Stimulated activated naive CD8-positive, alpha-beta T cell treated with anti-CD3 and anti-CD28 coated beads, Interleukin-15, Interleukin-2, amounts not matched to agents 100 U/mL and 50 U/mL, for 24 hours (primary cell): Measurements from ENCODE around the gene WRNIP1.

Experiments used
- ATAC-seq: fragments of 150-1000 bp; cut with Tn5 transposase; one replicate; pipeline ENCODE4 v1.10.0; 2021
- DNase-seq: peaks from one replicate; pipeline ENCODE4 v3.0.0; 2021

Gene WRNIP1

DNA sequence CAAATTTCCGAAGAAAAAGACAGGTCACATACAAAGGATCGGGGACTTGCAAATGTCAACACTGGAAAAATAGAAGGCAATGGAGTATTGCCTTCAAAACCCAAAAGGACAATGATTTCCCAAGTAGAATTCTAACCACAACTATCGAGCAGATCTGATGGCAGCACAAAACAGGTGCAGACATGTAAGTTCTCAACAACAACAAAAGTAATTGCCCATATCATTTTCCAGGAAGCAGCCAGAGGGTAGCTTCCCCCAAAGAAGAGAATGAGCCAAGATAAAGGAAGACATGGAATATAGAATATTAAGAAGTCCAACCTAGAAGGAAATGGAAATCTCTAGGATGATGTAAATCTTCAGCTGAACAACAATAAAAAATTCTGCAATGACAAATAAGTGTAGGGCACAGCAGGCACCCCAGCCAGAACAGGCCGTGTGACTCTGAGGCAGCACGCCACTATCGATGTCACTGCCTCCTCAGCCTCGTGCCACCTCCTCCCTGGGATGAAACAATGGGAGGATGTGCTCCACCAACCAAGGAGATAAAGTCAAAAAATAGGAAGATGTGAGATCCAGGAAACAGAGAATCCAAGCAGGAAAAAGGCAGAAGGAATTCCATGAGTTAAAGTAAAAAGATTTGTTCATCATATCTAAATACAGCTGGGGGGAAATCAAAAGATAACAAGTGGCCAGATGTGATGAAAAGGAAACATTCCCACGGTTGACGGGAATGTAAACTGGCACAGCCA lies 42.3 kb downstream of the WRNIP1 start:
- DNase-seq (no peak), ATAC-seq (no peak)

DNA sequence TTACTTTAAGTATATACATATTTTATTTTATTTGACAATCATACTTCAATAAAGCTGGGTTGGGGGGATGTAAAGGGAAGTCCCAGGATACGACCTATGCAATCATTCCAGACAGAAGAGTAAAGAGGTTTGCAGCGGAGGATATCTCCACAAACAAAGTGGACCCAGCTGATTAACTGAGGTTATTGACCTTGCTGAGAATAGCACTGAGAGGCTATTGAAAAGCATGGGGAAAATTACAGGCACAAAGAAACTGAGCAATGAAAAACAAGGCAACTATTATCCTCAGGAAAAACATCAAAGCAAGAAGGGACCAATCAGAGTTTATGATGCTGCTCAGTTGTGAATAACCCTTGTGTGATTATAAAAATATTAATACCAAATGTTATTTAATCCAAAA lies 43.8 kb downstream of the WRNIP1 start:
- DNase-seq: no peak
- ATAC-seq: no peak

DNA sequence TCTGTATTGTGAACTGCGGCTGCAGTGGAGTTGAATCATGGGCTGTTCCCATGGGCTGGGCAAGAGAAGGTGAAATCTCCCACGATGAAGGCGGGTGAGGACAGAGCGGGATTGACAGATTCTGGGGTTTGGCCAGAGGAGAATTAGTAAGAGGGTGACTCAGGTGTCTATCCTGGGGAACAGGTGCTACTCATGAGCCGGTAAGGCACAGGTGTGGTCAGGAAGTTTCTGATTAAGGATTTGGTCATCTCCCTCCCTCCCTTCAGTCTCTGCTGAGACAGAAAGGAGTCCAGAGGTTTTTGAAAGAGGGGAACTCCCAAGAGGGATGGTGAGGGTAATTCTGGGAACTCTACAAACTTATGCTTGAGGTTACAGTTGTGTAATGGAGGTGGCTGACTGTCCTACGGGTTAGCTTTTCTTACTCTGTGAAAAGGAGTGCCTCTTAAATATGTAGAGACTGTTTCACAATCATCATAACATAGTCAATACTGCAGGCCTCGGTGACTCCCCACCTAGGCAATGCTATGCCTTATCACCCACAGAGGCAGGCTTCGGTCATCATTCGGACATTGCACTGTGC lies 45.0 kb downstream of the WRNIP1 start:
- DNase-seq (no peak), ATAC-seq (peak; percentile 52)

DNA sequence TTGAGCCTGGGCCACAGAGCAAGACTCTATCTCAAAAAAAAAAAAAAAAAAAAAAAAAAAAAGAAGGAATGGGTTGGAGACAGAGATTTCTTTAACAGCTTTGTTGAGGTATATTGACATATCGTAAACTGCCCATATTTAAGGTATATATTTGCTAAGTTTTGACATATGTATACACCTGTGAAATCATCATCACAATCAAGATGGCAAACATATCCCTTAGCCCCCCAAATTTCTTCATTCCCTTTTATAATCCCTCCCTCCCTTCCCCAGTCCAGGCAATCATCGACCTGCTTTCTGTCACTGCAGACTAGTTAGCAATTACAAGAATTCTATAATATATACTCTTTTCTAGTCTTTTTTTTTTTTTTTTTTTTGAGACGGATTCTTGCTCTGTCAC lies 47.5 kb downstream of the WRNIP1 start:
- DNase-seq (no peak), ATAC-seq (no peak)

GRCh38 chr6:2816158-2816557 lies 51.0 kb downstream of the WRNIP1 start:
- ATAC-seq (no peak), DNase-seq (no peak)

GRCh38 chr6:2817903-2818443 lies 52.8 kb downstream of the WRNIP1 start:
- ATAC-seq (no peak), DNase-seq (no peak)

GRCh38 chr6:2818593-2818992 lies 53.4 kb downstream of the WRNIP1 start:
- no peak for DNase-seq
- no peak for ATAC-seq

DNA sequence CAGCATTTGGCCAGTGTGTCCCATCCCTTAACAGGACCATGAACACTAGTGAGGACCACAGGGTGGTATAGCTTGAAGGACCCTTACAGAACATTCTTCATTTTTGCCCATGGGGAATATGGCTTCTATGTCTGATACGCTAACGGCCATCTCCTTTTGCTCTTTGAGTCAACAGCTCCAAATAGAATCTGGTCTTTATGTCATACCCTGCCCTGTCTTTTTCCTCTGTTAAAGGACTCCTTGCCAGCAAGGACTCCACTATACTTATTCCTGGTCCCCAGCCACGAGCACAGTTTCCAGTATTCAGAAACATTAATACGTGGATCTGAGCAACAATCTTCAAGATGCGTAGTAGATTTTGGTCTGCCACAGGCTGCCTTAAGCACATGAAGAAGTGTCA lies 53.9 kb downstream of the WRNIP1 start:
- DNase-seq (no peak), ATAC-seq (no peak)

- DNase-seq (no peak), ATAC-seq (no peak)
Measured at GRCh38 chr6:2819978-2820377, 54.8 kb downstream of the WRNIP1 start.

DNA sequence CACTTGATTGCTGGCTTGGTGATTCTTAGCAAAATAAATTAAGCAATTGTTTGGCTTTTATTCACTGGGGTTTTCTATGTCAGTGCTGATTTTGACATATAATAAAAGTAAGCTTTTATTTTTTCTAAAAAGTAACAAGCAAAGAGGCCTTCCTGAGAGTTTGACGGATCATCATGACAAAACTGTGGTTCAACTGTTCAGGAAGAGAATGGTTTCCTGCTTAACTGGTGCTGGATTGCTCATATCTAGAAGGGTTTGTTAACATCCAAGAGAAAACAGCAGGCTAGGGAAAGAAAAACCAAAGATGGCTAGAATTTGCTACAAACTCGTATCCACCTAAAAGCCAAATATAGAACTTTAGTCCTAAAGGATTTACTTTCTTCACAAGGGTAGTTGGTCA lies 55.2 kb downstream of the WRNIP1 start:
- no peak for DNase-seq
- no peak for ATAC-seq

GRCh38 chr6:2821554-2821953 lies 56.4 kb downstream of the WRNIP1 start:
- ATAC-seq (no peak), DNase-seq (no peak)

- ATAC-seq (no peak), DNase-seq (no peak)
Measured at GRCh38 chr6:2823104-2823850, 58.1 kb downstream of the WRNIP1 start.

DNA sequence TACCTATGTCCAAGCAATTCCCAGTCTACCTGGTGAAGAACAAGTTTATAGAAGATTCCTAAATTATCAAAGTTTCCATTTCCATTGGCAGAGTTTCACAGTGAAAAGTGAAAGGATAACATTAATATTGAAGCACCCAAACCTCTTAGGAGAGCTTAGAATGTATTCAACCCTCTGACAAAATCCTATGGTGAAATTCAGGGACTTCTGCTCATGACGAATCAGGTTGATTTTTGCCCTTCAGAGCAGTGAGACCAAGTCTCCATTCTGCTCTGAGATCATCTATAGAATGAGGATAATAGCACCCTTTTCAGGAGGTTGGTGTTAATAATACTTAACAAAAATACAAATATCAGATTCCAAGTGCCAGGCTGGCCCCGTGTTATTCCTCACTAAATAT lies 60.9 kb downstream of the WRNIP1 start:
- DNase-seq: no peak
- ATAC-seq: no peak

- no peak for DNase-seq
- ATAC-seq: no peak
Measured at GRCh38 chr6:2827142-2827541, 61.9 kb downstream of the WRNIP1 start.

DNA sequence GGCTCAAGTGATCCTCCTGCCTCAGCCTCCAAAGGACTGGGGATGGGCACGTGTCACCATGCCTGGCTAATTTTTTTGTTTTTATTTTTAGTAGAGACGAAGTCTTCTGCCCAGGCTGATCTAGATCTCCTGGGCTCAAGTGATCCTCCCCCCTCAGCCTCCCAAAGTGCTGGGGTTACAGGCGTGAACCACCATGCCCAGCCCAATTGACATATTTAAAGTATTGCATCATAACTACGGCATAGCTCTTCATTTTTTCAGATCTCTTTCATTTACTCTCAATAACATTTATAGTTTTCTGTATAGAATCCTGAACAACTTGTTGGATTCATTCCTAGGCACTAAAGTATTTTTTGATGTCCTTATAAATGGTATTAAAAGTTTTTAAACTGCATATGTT lies 63.4 kb downstream of the WRNIP1 start:
- no peak for ATAC-seq
- DNase-seq: no peak

DNA sequence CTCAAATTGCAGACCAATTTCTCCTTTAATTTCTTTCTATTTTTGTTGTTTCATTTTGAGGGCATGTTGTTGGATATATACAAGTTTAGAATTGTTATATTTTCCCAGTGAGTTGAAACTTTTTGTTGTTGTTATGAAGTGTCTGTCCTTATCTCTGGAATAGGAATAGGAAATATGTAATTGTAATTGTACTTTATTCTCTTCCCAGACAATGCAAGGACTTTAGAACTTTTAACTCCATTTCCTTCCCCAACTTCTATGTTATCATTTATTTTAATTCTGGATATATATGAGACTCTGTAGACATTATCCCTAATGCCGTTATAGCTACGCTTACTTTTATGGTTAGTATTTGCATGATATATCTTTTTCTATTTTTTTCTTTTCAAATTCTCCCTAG lies 64.1 kb downstream of the WRNIP1 start:
- ATAC-seq (no peak), DNase-seq (no peak)

DNA sequence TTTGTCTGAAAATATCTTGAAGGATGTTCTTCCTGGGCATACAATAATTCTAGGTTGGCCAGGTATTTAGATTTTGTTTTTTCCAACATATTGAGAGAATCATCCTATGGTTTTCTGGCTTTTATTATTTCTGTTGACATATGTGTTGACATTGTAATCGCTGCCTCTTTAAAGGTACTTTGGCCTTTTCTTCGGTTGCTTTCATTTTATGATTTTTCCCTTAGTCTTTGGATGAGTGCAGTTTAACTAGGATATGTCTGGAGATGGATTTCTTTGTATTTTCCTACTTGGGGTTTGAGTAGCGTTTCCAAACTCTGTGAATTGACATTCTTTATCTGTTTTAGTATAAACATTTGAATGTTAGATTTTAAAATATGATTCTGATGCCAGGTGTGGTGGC lies 65.0 kb downstream of the WRNIP1 start:
- no peak for ATAC-seq
- no peak for DNase-seq

DNA sequence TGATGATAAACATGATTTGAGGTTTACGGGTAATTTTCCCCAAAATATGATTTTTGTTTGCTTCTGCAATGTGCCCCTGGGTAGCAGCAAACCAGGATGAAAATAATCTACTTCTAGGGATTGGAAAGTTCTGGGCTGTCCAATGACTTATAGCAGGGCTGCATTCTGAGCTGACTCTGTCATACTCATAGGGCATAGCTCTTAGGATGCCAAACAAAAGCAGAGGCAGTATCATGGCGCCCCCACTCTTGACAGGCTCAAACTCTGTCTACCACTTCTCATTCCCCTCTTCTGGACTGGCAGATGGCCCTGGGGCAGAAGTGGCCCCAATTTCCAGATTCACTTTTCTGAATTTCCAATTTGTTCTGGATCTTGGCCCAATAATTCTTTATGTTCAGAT lies 66.2 kb downstream of the WRNIP1 start:
- ATAC-seq (no peak), DNase-seq (no peak)

DNA sequence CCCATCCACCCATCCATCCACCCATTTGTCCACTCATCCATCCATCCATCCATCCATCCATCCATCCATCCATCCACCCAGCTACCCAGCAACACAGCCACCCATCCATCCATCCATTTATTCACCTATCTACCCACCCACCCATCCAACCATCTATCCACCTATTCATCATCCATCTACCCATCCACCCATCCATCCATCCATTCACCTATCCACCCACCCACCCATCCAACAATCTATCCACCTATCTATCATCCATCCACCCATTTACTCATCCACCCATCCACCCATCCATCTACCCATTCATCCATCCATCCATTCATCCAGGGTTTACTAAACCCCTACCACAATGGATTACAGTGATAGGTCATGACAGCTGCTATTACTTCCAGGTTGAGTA lies 69.1 kb downstream of the WRNIP1 start:
- DNase-seq (no peak), ATAC-seq (no peak)
